BE2C (cell line): Measurements from ENCODE around the gene RNF213.

ENCODE experiments used
- DNase-seq: peaks from one replicate; pipeline ENCODE4 v3.0.0-alpha.2; 2020
- H3K27me3 ChIP-seq: fragments of 250-450 bp; sonication (Bioruptor Pico); 2 replicates; pipeline ENCODE4 v1.5.1; 2020; ENCODE audit warnings: mild to moderate bottlenecking
- H3K36me3 ChIP-seq: fragments of 250-450 bp; sonication (Bioruptor Pico); 2 replicates; pipeline ENCODE4 v1.5.1; 2020; ENCODE audit warnings: mild to moderate bottlenecking
- H3K4me1 ChIP-seq: fragments of 250-450 bp; sonication (Bioruptor Pico); 2 replicates; pipeline ENCODE4 v1.5.1; 2020
- H3K4me3 ChIP-seq: 2 replicates; pipeline ENCODE4 v1.5.1; 2011; ENCODE audit warnings: low read depth, low read length
- H3K9me3 ChIP-seq: fragments of 250-450 bp; sonication (Bioruptor Pico); 2 replicates; pipeline ENCODE4 v1.5.1; 2020
- CTCF ChIP-seq: IDR thresholded peaks from 2 replicates; pipeline ENCODE4 v1.5.1; 2012; ENCODE audit warnings: mild to moderate bottlenecking, low read depth, low read length

RNF213 gene

GRCh38 chr17:80427366-80428282 lies 167.0 kb downstream of the RNF213 start:
- no peaks in the 10 kb centered on the region for H3K27me3 ChIP-seq
- no peak for DNase-seq
- no peak overlapping the region for H3K4me3 ChIP-seq
- TF ChIP-seq CTCF = no peak
- H3K36me3 ChIP-seq = no peaks in the 10 kb centered on the region
- no peaks in the 10 kb centered on the region for H3K9me3 ChIP-seq
- no peaks in the 10 kb centered on the region for H3K4me1 ChIP-seq

- no peak for DNase-seq
- Histone ChIP-seq H3K27me3 (no peaks in the 10 kb centered on the region), H3K4me1 (no peaks in the 10 kb centered on the region), H3K36me3 (no peaks in the 10 kb centered on the region), H3K4me3 (no peak overlapping the region), H3K9me3 (no peaks in the 10 kb centered on the region)
- no peak for TF ChIP-seq CTCF
These were observed 167.7 kb downstream of the RNF213 start for GRCh38 chr17:80428363-80428762.

- Histone ChIP-seq H3K36me3 (no peaks in the 10 kb centered on the region), H3K9me3 (no peaks in the 10 kb centered on the region), H3K4me3 (no peak overlapping the region), H3K27me3 (no peaks in the 10 kb centered on the region), H3K4me1 (no peaks in the 10 kb centered on the region)
- no peak for TF ChIP-seq CTCF
- no peak for DNase-seq
These were observed 168.1 kb downstream of the RNF213 start for GRCh38 chr17:80428796-80429195.

GRCh38 chr17:80429356-80430275 lies 169.0 kb downstream of the RNF213 start:
- no peaks in the 10 kb centered on the region for H3K27me3 ChIP-seq
- H3K9me3 ChIP-seq = no peaks in the 10 kb centered on the region
- DNase-seq = no peak
- H3K4me1 ChIP-seq = no peaks in the 10 kb centered on the region
- no peak overlapping the region for H3K4me3 ChIP-seq
- H3K36me3 ChIP-seq = no peaks in the 10 kb centered on the region
- no peak for TF ChIP-seq CTCF

- Histone ChIP-seq H3K4me3 (no peak overlapping the region), H3K36me3 (no peaks in the 10 kb centered on the region), H3K4me1 (no peaks in the 10 kb centered on the region), H3K9me3 (no peaks in the 10 kb centered on the region), H3K27me3 (no peaks in the 10 kb centered on the region)
- DNase-seq = no peak
- no peak for TF ChIP-seq CTCF
These were observed 170.0 kb downstream of the RNF213 start for GRCh38 chr17:80430446-80431245.
